IPS-20b (cell line): ENCODE measurements around the gene TCF4.

Source experiments
- H3K27ac ChIP-seq: one replicate; pipeline ENCODE4 v1.5.1; 2013; ENCODE audit warnings: low read length
- H3K27me3 ChIP-seq: 2 replicates; pipeline ENCODE4 v1.6.1; 2013; ENCODE audit warnings: mild to moderate bottlenecking, low read length, inconsistent platforms; ENCODE audit not compliant: insufficient read depth
- H3K36me3 ChIP-seq: 2 replicates; pipeline ENCODE4 v1.6.1; 2013; ENCODE audit warnings: low read depth, mild to moderate bottlenecking, inconsistent platforms, low read length, moderate library complexity; ENCODE audit not compliant: insufficient read depth
- H3K4me1 ChIP-seq: 2 replicates; pipeline ENCODE4 v1.6.1; 2013; ENCODE audit warnings: mild to moderate bottlenecking, control low read depth, inconsistent platforms, low read length, moderate library complexity; ENCODE audit not compliant: insufficient read depth
- H3K4me3 ChIP-seq: 2 replicates; pipeline ENCODE4 v1.5.1; 2013; ENCODE audit warnings: mild to moderate bottlenecking, low read length, inconsistent platforms
- H3K9ac ChIP-seq: 2 replicates; pipeline ENCODE4 v1.6.1; 2013; ENCODE audit warnings: low read depth, mild to moderate bottlenecking, inconsistent platforms, low read length, moderate library complexity
- H3K9me3 ChIP-seq: 2 replicates; pipeline ENCODE4 v1.6.1; 2013; ENCODE audit warnings: mild to moderate bottlenecking, low read depth, low read length, inconsistent platforms; ENCODE audit not compliant: insufficient read depth

Gene TCF4

GRCh38 chr18:55351980-55352714 lies 235.8 kb downstream of the TCF4 start:
- Histone ChIP-seq H3K4me1 (peaks cover 78% of the 10 kb centered on the region), H3K9ac (no peak overlapping the region), H3K27me3 (peaks cover 7% of the 10 kb centered on the region; the same call in 1 of the 2 replicates), H3K27ac (no peak overlapping the region), H3K36me3 (no peaks in the 10 kb centered on the region), H3K4me3 (peak overlapping the region; percentile 14), H3K9me3 (no peaks in the 10 kb centered on the region)

- peaks cover 87% of the 10 kb centered on the region for H3K4me1 ChIP-seq
- peaks cover 7% of the 10 kb centered on the region; the same call in 1 of the 2 replicates for H3K27me3 ChIP-seq
- no peaks in the 10 kb centered on the region for H3K36me3 ChIP-seq
- no peak overlapping the region for H3K27ac ChIP-seq
- peak overlapping the region; percentile 40 for H3K4me3 ChIP-seq
- peak overlapping the region; percentile 62; the same call in 1 of the 2 replicates for H3K9ac ChIP-seq
- H3K9me3 ChIP-seq, result no peaks in the 10 kb centered on the region
Measured at GRCh38 chr18:55351241-55351691, 236.7 kb downstream of the TCF4 start.

GRCh38 chr18:55349685-55350084 lies 238.3 kb downstream of the TCF4 start:
- peak overlapping the region; percentile 72 for H3K27ac ChIP-seq

GRCh38 chr18:55346961-55347740 lies 240.8 kb downstream of the TCF4 start:
- Histone ChIP-seq H3K36me3 (no peaks in the 10 kb centered on the region), H3K27ac (peak overlapping the region; percentile 16), H3K27me3 (no peaks in the 10 kb centered on the region), H3K4me3 (no peak overlapping the region), H3K9me3 (no peaks in the 10 kb centered on the region), H3K9ac (no peak overlapping the region), H3K4me1 (peaks cover 59% of the 10 kb centered on the region)

More at GRCh38 chr18:55349685-55350084, 238.3 kb downstream of the TCF4 start:
- Histone ChIP-seq H3K4me1 (peaks cover 84% of the 10 kb centered on the region), H3K4me3 (peak overlapping the region; percentile 40; the same call in 1 of the 2 replicates), H3K36me3 (no peaks in the 10 kb centered on the region), H3K27me3 (peaks cover 7% of the 10 kb centered on the region; the same call in 1 of the 2 replicates), H3K9ac (peak overlapping the region; percentile 62; the same call in 1 of the 2 replicates), H3K9me3 (no peaks in the 10 kb centered on the region)

- Histone ChIP-seq H3K9ac (no peak overlapping the region), H3K27ac (no peak overlapping the region), H3K9me3 (no peaks in the 10 kb centered on the region), H3K4me3 (no peak overlapping the region), H3K36me3 (no peaks in the 10 kb centered on the region), H3K27me3 (no peaks in the 10 kb centered on the region), H3K4me1 (peaks cover 57% of the 10 kb centered on the region)
Measured at GRCh38 chr18:55346387-55346786, 241.6 kb downstream of the TCF4 start.

- H3K36me3 ChIP-seq, result no peaks in the 10 kb centered on the region
- no peaks in the 10 kb centered on the region for H3K27me3 ChIP-seq
- H3K9ac ChIP-seq, result no peak overlapping the region
- no peak overlapping the region for H3K27ac ChIP-seq
- H3K4me3 ChIP-seq, result no peak overlapping the region
- H3K4me1 ChIP-seq, result peaks cover 46% of the 10 kb centered on the region
- H3K9me3 ChIP-seq, result no peaks in the 10 kb centered on the region
Measured at GRCh38 chr18:55345103-55345950, 242.7 kb downstream of the TCF4 start.

GRCh38 chr18:55343396-55344073 lies 244.5 kb downstream of the TCF4 start:
- H3K4me1 ChIP-seq, result peaks cover 40% of the 10 kb centered on the region; the same call in 1 of the 2 replicates
- no peak overlapping the region for H3K27ac ChIP-seq
- no peaks in the 10 kb centered on the region for H3K9me3 ChIP-seq
- no peak overlapping the region for H3K9ac ChIP-seq
- H3K4me3 ChIP-seq, result no peak overlapping the region
- peaks cover 3% of the 10 kb centered on the region; the same call in 1 of the 2 replicates for H3K36me3 ChIP-seq
- no peaks in the 10 kb centered on the region for H3K27me3 ChIP-seq

GRCh38 chr18:55340998-55341397 lies 247.0 kb downstream of the TCF4 start:
- no peaks in the 10 kb centered on the region for H3K27me3 ChIP-seq
- H3K9me3 ChIP-seq, result no peaks in the 10 kb centered on the region
- H3K4me1 ChIP-seq, result peaks cover 21% of the 10 kb centered on the region; the same call in 1 of the 2 replicates
- no peak overlapping the region for H3K4me3 ChIP-seq
- peaks cover 3% of the 10 kb centered on the region; the same call in 1 of the 2 replicates for H3K36me3 ChIP-seq
- H3K27ac ChIP-seq, result no peak overlapping the region
- no peak overlapping the region for H3K9ac ChIP-seq

GRCh38 chr18:55339990-55340389 lies 248.0 kb downstream of the TCF4 start:
- Histone ChIP-seq H3K36me3 (peaks cover 3% of the 10 kb centered on the region; the same call in 1 of the 2 replicates), H3K9me3 (no peaks in the 10 kb centered on the region), H3K4me3 (no peak overlapping the region), H3K27ac (no peak overlapping the region), H3K4me1 (peaks cover 14% of the 10 kb centered on the region; the same call in 1 of the 2 replicates), H3K27me3 (no peaks in the 10 kb centered on the region), H3K9ac (no peak overlapping the region)

GRCh38 chr18:55338978-55339650 lies 248.9 kb downstream of the TCF4 start:
- Histone ChIP-seq H3K4me3 (no peak overlapping the region), H3K27ac (peak overlapping the region; percentile 29), H3K36me3 (peaks cover 3% of the 10 kb centered on the region; the same call in 1 of the 2 replicates), H3K4me1 (peaks cover 14% of the 10 kb centered on the region; the same call in 1 of the 2 replicates), H3K27me3 (no peaks in the 10 kb centered on the region), H3K9me3 (no peaks in the 10 kb centered on the region), H3K9ac (peak overlapping the region; percentile 1; the same call in 1 of the 2 replicates)
